Activated naive CD4-positive, alpha-beta T cell (primary cell): Measurements from ENCODE around the gene SLC19A1.

Experiments used
- DNase-seq, 4 experiments: peaks; one replicate each; lab custom pipeline; 2025; lab: John Stamatoyannopoulos, UW

The SLC19A1 gene

DNA sequence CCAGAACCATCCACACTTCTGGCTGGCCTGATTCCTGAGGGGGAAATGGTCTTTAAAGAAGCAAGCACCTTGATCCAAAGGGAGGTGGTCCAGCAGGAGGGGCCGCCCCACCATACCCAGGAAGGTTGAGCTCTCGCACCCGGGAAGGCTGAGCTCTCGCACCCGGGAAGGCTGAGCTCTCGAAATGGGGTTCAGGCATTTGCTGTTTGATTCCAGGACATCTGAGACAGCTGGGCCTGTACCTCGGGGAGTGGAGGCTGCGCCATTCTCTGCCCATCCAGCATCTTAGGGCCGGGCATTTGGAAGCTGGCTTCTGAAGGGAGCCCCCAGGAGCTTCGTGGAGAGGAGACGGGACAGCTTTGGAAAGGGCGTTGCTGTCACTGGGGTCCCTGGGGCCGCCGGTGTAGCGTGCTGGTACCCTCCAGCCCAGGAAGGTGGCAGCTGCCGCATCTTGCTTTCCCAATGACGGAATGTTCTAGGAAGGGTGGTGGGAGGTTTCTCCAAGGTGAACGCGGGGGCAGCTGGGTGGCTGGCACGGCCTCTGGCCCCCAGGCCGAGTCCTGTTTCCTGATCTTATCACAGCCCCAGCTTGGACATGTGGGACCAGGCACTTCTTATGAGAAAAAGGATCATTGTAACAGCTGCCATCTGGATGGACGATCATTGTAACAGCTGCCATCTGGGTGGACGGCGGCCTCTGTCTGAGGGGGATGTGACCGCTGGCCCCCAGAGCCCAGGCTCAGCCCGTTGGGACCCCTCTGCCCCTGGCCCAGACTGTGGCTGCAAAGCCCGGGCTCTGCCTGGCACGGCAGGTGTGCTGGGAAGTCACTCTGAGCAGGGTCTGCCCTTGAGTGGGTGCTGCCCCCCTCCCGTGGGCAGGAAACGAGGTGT is 75.7 kb downstream of the SLC19A1 start:
- no peak for DNase-seq

DNA sequence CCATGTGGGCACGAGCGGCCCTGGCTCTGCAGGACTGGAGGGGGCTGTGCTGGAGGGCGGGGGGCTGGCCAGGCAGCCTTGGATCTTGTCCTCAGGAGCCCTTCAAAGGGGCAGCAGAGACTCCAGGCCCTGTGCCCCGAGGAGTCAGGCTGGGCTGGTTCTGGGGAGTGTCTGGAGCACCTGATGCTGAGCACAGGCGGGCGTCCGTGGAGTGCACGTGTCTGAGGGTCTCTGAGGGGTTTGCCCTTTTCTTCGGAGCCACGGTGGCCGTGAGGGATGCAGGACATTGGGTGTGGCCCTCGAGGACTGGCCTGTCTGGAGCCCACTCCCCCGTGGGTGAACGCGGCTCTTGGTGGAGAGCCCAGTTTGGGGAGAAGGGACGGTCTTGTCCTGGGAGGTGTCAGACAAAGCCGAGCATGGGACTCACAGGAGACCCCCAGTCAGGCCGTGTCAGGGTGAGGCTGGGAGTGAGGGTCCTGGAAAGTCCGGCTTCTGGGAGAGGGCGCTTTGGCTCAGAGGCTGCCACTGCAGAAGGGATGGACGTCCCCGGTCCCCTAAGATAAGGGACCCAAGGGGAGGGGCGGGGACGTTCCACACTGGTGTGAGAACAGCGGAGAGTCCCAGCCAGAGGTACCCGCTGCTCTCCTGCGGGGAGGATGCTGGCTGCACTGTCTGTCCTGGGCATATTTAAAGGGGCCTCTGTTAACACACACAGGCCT is 76.5 kb downstream of the SLC19A1 start:
- no peak for DNase-seq

DNA sequence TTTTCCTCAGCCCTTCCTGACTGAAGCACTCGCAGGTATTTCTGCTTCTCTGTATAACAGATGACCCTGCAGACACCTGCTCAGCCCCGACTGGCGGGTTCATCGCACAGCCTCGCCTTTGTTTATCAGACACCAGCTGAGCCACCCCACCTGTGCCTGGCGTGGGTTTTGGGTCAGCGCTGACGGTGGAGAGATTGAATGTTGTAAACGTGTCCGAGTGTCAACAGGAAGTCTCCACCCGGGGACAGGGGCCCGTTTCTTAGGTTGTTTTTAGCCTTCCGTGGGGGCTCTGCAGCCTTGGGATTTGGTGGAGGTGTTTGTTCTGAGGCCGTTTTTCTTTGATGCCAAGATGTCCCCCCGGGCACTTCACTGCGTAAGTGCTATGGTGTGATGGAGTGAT is 77.1 kb downstream of the SLC19A1 start:
- no peak for DNase-seq

- no peak for DNase-seq
Observed at GRCh38 chr21:45464309-45464708, 77.9 kb downstream of the SLC19A1 start.

DNA sequence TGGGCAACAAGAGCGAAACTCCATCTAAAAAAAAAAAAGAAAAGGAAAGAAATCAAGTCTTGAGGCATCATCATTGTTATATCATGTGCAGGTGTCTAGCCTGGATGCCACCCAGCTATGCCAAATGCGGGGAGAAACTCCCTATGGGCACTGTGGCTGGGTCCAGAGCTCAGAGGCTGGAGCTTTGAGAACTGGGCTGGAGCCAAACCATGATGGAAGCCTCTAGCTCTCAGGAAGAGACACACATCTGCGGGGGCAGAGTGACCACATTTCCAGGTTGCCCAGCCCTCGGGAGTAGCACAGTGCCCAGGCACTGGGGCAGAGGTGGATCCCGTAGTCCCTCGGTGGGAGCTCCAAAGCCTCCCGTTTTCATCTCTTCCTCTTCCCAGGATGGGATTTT is 78.4 kb downstream of the SLC19A1 start:
- DNase-seq: no peak

DNA sequence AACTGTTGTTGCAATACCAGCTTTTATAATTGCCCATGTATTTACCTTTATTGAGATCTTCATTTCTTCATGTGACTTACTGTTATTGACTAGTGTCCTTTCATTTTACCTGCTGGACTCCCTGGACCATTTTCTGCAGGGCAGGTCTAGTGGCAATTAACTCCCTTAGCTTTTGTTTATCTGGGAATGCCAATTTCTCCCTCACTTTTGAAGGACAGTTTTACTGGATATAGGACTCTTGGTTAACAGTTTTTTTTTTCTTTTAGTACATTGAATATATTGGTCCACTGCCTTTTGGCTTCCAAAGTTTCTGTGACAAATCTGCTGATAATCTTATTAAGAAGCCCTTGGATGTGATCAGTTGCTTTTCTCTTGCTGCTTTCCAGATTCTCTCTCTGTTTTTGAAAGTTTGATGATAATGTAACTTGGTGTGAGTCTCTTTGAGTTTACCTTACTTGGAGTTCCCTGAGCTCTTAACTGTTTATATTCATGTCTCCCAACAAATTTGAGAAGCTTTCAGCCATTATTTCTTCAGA is 80.4 kb downstream of the SLC19A1 start:
- DNase-seq: no peak

GRCh38 chr21:45461369-45461750 is 80.9 kb downstream of the SLC19A1 start:
- no peak for DNase-seq

GRCh38 chr21:45460611-45461368 is 81.5 kb downstream of the SLC19A1 start:
- no peak for DNase-seq

GRCh38 chr21:45460011-45460565 is 82.2 kb downstream of the SLC19A1 start:
- DNase-seq: no peak

DNA sequence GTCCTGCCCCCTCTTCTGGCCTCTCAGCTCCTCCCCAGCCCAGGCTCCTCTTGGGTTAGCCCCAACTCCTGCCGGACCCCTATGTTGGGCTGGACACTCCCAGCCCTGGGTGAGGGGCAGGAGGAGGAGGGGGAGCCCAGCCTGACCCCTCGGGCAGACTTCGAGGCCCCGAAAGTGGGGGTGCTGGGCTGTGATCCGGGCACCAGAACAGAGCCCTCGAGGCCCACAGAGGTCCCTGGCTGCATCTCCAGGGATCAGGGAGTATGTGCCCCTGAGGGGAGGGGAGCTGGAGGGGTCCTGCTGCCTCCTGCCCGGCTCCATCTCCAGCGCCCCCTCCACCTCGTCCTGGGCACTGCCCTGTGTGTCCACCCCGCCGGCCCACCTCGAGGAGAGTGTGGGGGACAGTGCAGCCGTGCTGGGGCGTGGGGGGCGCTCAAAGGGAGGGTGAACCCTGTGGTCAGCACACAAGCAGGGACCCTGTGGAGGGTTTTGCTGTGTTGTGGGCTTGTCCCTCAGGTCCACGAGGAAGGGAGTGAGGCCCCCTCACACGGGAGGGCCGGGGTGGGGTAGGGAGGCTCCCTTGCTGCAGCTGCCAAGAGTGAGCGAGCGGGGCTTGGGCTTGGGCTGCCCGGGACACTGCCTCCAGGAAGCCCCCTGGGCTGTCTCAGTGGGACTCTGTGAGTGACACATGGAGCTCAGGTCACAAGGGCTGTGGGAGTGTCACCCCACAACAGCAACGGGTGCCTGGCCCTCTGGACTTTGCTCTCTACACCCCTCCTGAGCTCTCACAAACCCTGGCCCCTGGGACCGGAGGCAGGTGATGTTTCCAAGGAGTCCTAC is 82.8 kb downstream of the SLC19A1 start:
- no peak for DNase-seq

DNA sequence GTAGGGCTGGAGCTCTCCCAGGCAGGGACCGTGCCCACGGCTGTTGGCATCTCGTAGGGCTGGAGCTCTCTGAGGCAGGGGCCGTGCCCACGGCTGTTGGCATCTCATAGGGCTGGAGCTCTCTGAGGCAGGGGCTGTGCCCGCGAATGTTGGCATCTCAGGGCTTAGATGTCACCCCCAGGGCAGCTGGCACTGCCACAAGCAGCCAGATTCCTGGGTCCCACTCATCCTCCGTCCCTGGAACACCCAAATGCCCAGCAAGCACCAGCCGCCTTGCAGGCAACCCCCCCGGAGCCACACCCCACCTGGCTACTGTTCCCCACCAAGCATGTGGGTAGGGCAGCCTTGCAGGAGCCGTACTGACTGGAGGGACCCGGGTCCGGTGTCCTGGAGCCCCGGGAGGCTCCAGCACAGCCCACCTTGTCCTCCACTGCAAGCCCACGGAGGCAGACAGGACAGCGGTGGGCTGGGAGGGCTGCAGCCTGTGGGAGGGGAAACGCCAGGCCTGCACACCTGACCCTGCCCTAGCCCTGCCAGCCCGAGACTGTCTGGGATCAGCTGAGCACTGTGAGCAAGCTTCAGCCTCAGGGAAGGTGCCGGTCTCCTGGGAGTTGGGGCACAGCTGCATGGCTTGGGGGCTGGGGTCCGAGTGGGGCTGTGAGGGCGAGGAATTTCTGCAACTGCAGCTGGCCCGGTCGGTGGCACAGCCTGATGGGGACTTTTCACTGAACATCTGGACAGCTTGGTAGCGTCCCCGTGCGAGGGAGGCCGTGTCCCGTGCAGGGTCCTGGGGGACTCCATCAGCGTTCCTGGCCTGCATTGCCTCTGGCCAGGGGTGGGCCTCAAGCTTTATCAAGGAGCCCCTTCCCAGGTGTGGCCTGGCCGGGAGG is 83.7 kb downstream of the SLC19A1 start:
- DNase-seq: no peak

DNA sequence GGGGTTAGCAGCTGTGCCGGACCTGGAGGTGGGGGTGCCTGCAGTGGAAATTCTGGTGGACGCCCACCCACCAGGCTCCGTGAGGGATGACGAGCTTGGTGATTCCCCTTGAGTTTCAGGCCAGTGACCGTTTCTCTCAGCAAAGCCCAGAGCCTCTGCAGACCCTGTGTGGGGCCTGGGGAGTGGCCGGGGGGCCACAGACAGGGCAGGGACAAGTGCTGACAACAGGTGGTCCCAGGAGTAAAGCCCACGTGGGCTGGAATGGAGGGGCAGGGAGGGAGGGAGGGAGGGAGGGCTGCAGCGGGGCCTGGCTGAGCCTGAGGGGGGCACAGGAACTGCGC is 84.4 kb downstream of the SLC19A1 start:
- no peak for DNase-seq

DNA sequence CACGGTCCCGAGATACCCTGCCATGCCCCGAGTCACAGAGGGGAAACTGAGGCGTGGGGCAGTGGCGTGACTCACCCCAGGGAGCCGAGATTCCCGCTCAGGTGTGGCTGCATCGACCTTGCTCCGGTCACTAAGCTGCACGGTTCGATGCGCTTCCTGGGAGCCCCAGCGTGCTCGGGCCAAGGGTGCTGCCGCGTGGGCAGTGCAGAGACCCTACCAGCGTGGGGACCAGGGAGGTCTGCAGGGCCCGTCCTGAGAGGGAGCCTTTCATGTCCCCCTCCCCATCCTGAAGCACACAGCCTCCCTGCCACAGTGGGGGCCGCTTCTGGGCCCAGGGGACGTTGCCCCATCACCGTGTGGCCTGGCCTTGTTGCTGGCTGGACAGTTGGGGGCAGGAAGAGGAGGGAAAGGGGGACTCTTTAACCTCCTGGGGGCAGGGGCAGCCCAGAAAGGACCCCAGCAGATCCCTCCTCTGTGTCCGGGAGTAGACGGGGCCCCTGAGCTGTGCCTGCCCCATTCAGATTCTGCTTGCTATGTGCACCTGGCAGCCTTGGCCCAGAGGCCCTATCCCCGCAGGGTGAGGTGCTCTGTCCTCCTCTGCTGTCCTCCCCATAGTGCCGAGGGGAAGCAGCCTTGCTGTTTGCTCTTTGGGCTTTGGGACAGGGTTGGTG is 84.9 kb downstream of the SLC19A1 start:
- no peak for DNase-seq

GRCh38 chr21:45456584-45457160 is 85.6 kb downstream of the SLC19A1 start:
- no peak for DNase-seq

DNA sequence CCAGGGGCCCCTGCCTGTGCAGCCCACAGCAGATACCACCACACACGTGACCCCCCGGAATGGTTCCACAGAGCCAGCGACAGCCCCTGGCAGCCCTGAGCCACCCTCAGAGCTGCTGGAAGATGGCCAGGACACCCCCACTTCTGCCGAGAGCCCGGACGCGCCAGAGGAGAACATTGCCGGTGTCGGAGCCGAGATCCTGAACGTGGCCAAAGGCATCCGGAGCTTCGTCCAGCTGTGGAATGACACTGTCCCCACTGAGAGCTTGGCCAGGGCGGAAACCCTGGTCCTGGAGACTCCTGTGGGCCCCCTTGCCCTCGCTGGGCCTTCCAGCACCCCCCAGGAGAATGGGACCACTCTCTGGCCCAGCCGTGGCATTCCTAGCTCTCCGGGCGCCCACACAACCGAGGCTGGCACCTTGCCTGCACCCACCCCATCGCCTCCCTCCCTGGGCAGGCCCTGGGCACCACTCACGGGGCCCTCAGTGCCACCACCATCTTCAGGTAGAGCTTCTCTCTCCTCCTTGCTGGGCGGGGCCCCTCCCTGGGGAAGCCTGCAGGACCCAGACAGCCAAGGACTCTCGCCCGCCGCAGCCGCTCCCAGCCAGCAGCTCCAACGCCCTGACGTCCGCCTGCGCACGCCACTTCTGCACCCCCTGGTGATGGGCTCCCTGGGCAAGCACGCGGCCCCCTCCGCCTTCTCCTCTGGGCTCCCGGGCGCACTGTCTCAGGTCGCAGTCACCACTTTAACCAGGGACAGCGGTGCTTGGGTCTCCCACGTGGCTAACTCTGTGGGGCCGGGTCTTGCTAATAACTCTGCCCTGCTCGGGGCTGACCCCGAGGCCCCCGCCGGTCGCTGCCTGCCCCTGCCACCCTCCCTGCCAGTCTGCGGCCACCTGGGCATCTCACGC is 86.3 kb downstream of the SLC19A1 start:
- DNase-seq: no peak

- no peak for DNase-seq
Observed at GRCh38 chr21:45454926-45455673, 87.1 kb downstream of the SLC19A1 start.
